HepG2 (cell line): ENCODE results near the gene GDAP1L1. TPM values are rescaled to one million over a fixed set of nuclear protein-coding genes. Genes with fewer than 3 reads are reported as not detected.

Experiments used
- ARNT ChIP-seq: fragments of 450-650 bp; IDR thresholded peaks from 2 replicates; pipeline ENCODE4 v1.6.1; 2017
- ATM ChIP-seq: fragments of 450-650 bp; IDR thresholded peaks from 2 replicates; pipeline ENCODE4 v1.7.1; 2017; ENCODE audit warnings: mild to moderate bottlenecking, borderline replicate concordance
- FLYWCH1 ChIP-seq: sonication (generic); formaldehyde crosslinking; IDR thresholded peaks from 2 replicates; pipeline ENCODE4 v1.8.1; 2023; ENCODE audit warnings: mild to moderate bottlenecking, missing genetic modification reagents
- HMGA1 ChIP-seq: sonication (generic); formaldehyde crosslinking; conservative IDR thresholded peaks from 2 replicates; pipeline ENCODE4 v1.4.0; 2020; ENCODE audit warnings: missing genetic modification reagents
- MATR3 ChIP-seq: sonication (generic); formaldehyde crosslinking; IDR thresholded peaks from 2 replicates; pipeline ENCODE4 v1.4.0; 2020; ENCODE audit warnings: missing genetic modification reagents
- MTF1 ChIP-seq: sonication (generic); formaldehyde crosslinking; IDR thresholded peaks from 2 replicates; pipeline ENCODE4 v1.5.0; 2020; ENCODE audit warnings: missing genetic modification reagents
- PRDM15 ChIP-seq: sonication (generic); formaldehyde crosslinking; IDR thresholded peaks from 2 replicates; pipeline ENCODE4 v1.4.0; 2020; ENCODE audit warnings: missing genetic modification reagents
- ZBTB37 ChIP-seq: sonication (generic); formaldehyde crosslinking; IDR thresholded peaks from 2 replicates; pipeline ENCODE4 v1.4.0; 2020; ENCODE audit warnings: mild to moderate bottlenecking, missing genetic modification reagents
- ZNF136 ChIP-seq: sonication (generic); formaldehyde crosslinking; IDR thresholded peaks from 2 replicates; pipeline ENCODE4 v1.8.1; 2022; ENCODE audit warnings: low read depth, mild to moderate bottlenecking, moderate library complexity, missing genetic modification reagents
- ZNF407 ChIP-seq: sonication (generic); formaldehyde crosslinking; IDR thresholded peaks from one replicate; pipeline ENCODE4 v1.5.1; 2020; ENCODE audit warnings: mild to moderate bottlenecking, missing genetic modification reagents; ENCODE audit errors: not compliant biosample characterization
- polyA plus RNA-seq, 8 experiments: library from polyadenylated mRNA; depleted of rRNA in 3 of 8; stranded (reverse) in 7 of 8; unstranded in 1 of 8; fragments of >200 nt; fragmentation: Illumina TruSeq in 4 of 8; extraction: Trizol in 4 of 8; gene quantifications; 2 replicates each; pipeline versions ENCODE4 v1.2.1 to v1.2.3, GENCODE V29; 2011 to 2016; ENCODE audit warnings: low read depth in 4 of 8, missing spikeins in 1 of 8, mixed read lengths in 1 of 8; ENCODE audit not compliant: insufficient read depth in 1 of 8
- total RNA-seq, 5 experiments: library from RNA; depleted of rRNA; stranded (reverse); fragments of >200 nt; fragmentation: Illumina TruSeq; extraction: Trizol; gene quantifications; 2 replicates each; pipeline ENCODE4 v1.2.3, GENCODE V29; 2016; ENCODE audit warnings: low read depth in 1 of 5
- TF ChIP-seq, protein P1 (sequence below): sonication (generic); formaldehyde crosslinking; IDR thresholded peaks from 2 replicates; pipeline ENCODE4 v1.5.1; 2020; ENCODE audit warnings: missing genetic modification reagents, mild to moderate bottlenecking, borderline replicate concordance
- TF ChIP-seq, protein P2 (sequence below): sonication (generic); formaldehyde crosslinking; IDR thresholded peaks from 2 replicates; pipeline ENCODE4 v1.4.0; 2020; ENCODE audit warnings: mild to moderate bottlenecking, missing genetic modification reagents, borderline replicate concordance

GDAP1L1 gene
- total and polyA plus RNA-seq, 2 of the 13 experiments (the other 11 are each of a cell fraction or from before 2014, with no cell fraction given) = 0.04 TPM; not detected in 1

DNA sequence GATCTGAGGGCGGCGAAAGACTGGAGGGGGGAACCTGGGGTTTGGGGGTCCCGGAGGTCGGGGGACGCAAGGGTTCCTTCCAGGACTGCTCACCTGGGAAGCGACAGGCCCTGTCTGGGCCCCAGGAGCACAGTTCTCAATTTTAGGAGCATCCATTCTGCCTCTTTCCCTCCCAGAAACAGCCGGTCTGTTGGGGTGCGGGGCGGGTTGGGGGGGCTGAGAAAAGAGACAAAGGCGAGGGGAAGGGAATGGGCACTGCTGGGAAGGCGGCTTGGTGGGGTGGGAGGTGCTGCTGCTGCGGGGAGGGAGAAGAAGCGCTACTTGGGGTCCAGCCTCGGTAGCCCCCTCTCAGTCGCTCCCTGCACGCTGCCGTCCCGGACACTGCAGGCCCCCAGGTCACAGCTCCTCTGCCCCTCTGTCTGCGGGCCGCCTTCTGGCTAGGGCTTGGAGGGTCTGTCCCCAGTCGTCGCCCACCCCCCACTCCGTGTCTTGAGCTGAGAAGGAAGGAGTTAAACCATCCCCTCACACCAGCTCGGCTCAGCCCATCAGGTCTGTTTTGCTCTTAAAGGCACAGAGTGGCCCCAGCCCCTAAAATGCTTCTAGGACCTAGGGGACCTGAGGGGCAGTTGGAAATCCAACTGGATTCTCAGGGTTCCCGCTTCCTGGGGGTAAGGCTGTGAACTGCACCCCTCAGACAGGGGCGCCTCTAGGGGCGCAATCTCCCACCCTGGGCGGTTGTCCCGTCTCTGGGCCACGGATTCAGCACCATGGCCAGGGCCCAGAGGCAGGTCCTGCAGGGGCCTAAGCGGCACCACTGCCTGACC is 690 bp downstream of the GDAP1L1 start (continued):
- TF ChIP-seq, protein P1, sequence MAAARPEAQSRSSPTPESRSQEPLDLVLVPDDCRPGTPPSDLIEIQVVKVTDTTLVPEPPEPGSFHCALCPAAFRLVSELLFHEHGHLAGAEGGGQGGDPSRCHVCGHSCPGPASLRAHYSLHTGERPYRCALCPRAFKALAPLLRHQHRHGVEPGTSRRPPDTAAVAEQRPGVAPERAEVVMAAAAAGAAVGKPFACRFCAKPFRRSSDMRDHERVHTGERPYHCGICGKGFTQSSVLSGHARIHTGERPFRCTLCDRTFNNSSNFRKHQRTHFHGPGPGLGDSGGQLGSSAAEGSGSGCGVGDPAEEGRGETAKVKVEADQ (CRISPR knock-in tag) = peak; percentile 97
- no peak for TF ChIP-seq MATR3 (CRISPR knock-in tag)
- TF ChIP-seq ZNF407 (CRISPR knock-in tag) = peak; percentile 91
- peak; percentile 83; the same call in 1 of the 2 replicates for TF ChIP-seq ZBTB37 (CRISPR knock-in tag)
- TF ChIP-seq MTF1 = peak; percentile 97
- TF ChIP-seq FLYWCH1 (CRISPR knock-in tag) = peak; percentile 86; the same call in 1 of the 2 replicates
- TF ChIP-seq PRDM15 (CRISPR knock-in tag) = peak; percentile 87
- no peak for TF ChIP-seq HMGA1 (CRISPR knock-in tag)
- TF ChIP-seq ARNT = no peak
- TF ChIP-seq ZNF136 (CRISPR knock-in tag) = peak; percentile 98
- no peak for TF ChIP-seq ATM
- TF ChIP-seq, protein P2, sequence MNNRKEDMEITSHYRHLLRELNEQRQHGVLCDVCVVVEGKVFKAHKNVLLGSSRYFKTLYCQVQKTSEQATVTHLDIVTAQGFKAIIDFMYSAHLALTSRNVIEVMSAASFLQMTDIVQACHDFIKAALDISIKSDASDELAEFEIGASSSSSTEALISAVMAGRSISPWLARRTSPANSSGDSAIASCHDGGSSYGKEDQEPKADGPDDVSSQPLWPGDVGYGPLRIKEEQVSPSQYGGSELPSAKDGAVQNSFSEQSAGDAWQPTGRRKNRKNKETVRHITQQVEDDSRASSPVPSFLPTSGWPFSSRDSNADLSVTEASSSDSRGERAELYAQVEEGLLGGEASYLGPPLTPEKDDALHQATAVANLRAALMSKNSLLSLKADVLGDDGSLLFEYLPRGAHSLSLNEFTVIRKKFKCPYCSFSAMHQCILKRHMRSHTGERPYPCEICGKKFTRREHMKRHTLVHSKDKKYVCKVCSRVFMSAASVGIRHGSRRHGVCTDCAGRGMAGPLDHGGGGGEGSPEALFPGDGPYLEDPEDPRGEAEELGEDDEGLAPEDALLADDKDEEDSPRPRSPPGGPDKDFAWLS (CRISPR knock-in tag) = peak; percentile 59; the same call in 1 of the 2 replicates
